Prostate gland (tissue), 2 donors: ENCODE measurements around the gene CELA2A. TPM values are rescaled to one million over a fixed set of nuclear protein-coding genes. Genes with fewer than 3 reads are reported as not detected.
"Not testable (repeated sequence)": the region's sequence is repeated elsewhere in the genome, so short reads cannot be mapped to it uniquely, and the experiment has no call there.

ENCODE experiments used
- DNase-seq: peaks from one replicate; pipeline ENCODE4 v3.0.0-alpha.2; 2019; ENCODE audit warnings: low spot score
- H3K27ac ChIP-seq, 2 donors: fragments of 200-600 bp; sonication (generic); 2 replicates each; pipeline ENCODE4 v1.5.1; 2017 to 2019
- H3K27me3 ChIP-seq: fragments of 200-600 bp; sonication (generic); replicated peaks from 2 replicates; pipeline ENCODE4 v1.5.1; 2019; ENCODE audit not compliant: insufficient read depth
- H3K36me3 ChIP-seq, 2 donors: fragments of 200-600 bp; sonication (generic); 1 replicate in 1 of 2; 2 replicates in 1 of 2; pipeline versions ENCODE4 v1.5.1 to v1.8.1; 2017 to 2019
- H3K4me1 ChIP-seq: fragments of 200-600 bp; sonication (generic); replicated peaks from 2 replicates; pipeline ENCODE4 v1.5.1; 2019
- H3K4me3 ChIP-seq, 2 donors: fragments of 200-600 bp; sonication (generic); 2 replicates each; pipeline ENCODE4 v1.5.1; 2017 to 2019
- H3K9me3 ChIP-seq: fragments of 200-600 bp; sonication (generic); 2 replicates; pipeline ENCODE4 v1.5.1; 2017
- POLR2A ChIP-seq: fragments of 450-650 bp; IDR thresholded peaks from one replicate; pipeline ENCODE4 v1.6.1; 2016; ENCODE audit warnings: antibody characterized with exemption, mild to moderate bottlenecking
- POLR2AphosphoS5 ChIP-seq: sonication (generic); formaldehyde crosslinking; IDR thresholded peaks from one replicate; pipeline ENCODE4 v1.6.1; 2017; ENCODE audit warnings: antibody characterized with exemption
- WGBS: methylation state at CpG from one replicate; pipeline ENCODE4 v1.1.5; 2018; 5-methylcytosine and 5-hydroxymethylcytosine counted together
- intact Hi-C: fragments of 100-400 bp; cut with DNase I; formaldehyde crosslinking; loops from one replicate; pipeline ENCODE4 v1.14.2; 2022
- total RNA-seq, 2 donors: library from RNA; depleted of rRNA; stranded (reverse); fragments of >200 nt; gene quantifications; one replicate each; pipeline ENCODE4 v1.1.0, GENCODE V29; 2016
- TF ChIP-seq, protein P1 (sequence below), 4 experiments: fragments of 200-600 bp in 2 of 4; fragments of 450-650 bp in 2 of 4; sonication (generic) in 2 of 4; IDR thresholded peaks; 1 replicate in 3 of 4; 2 replicates in 1 of 4; pipeline ENCODE4 v1.5.1; 2016 to 2019; ENCODE audit warnings: antibody characterized with exemption in 4 of 4, mild to moderate bottlenecking in 2 of 4, moderate library complexity in 2 of 4

Gene CELA2A
- total RNA-seq, 2 donors from 2014 or later, result 5.4 TPM; not detected in 1

DNA sequence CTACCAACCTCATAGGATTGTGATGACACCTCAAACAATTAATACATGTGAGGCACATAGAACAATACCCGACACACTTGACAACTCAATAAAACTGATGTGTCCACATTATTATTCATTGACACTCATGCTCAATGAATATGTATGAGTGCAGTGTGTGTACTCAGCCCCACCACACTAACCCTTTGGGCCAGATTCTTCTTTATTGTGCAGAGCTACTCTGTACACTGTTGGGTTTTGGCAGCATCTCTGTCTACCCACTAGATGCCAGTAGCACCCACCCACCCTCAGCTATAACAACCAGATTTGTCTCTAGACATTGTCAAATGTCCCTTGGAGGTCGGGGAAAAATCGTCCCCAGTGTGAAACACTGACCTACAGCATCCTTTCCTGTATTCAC, 57.4 kb downstream of the CELA2A start:
- no peak for DNase-seq

DNA sequence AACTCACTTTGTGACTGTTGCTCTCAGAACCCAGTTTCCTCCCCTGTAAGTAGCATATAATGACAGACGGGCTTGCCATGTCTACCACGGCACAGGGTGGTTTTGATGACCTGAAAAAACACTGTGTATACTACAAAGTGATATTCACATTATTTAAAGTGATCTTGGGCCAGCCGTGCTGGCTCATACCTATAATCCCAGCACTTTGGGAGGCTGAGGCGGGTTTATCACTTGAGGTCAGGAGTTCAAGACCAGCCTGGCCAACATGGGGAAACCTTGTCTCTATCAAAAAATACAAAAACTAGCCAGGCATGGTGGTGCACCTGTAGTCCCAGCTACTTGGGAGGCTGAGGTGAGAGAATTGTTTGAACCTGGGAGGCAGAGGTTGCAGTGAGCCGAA, 58.0 kb downstream of the CELA2A start:
- H3K27me3 ChIP-seq, DNase-seq, H3K36me3 ChIP-seq, intact Hi-C loops, H3K9me3 ChIP-seq, H3K4me1 ChIP-seq, H3K27ac ChIP-seq, H3K4me3 ChIP-seq: not testable (repeated sequence)
- WGBS, result 89% methylated on average over 5 of the region's 5 CpGs

More for the DNA sequence above, 57.4 kb downstream of the CELA2A start:
- Histone ChIP-seq H3K27me3 (no peaks in the 10 kb centered on the region), H3K9me3 (no peaks in the 10 kb centered on the region), H3K36me3 (no peaks in the 10 kb centered on the region), H3K4me1 (no peaks in the 10 kb centered on the region), H3K4me3 (no peak overlapping the region), H3K27ac (no peak overlapping the region)
- intact Hi-C loops, result no loop called here
- WGBS, result 88% methylated on average over 3 of the region's 3 CpGs
- TF ChIP-seq, protein P1, sequence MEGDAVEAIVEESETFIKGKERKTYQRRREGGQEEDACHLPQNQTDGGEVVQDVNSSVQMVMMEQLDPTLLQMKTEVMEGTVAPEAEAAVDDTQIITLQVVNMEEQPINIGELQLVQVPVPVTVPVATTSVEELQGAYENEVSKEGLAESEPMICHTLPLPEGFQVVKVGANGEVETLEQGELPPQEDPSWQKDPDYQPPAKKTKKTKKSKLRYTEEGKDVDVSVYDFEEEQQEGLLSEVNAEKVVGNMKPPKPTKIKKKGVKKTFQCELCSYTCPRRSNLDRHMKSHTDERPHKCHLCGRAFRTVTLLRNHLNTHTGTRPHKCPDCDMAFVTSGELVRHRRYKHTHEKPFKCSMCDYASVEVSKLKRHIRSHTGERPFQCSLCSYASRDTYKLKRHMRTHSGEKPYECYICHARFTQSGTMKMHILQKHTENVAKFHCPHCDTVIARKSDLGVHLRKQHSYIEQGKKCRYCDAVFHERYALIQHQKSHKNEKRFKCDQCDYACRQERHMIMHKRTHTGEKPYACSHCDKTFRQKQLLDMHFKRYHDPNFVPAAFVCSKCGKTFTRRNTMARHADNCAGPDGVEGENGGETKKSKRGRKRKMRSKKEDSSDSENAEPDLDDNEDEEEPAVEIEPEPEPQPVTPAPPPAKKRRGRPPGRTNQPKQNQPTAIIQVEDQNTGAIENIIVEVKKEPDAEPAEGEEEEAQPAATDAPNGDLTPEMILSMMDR (IDR thresholded peaks at IDR 0.05), result no peak
- TF ChIP-seq POLR2A (no peak), POLR2AphosphoS5 (no peak)

DNA sequence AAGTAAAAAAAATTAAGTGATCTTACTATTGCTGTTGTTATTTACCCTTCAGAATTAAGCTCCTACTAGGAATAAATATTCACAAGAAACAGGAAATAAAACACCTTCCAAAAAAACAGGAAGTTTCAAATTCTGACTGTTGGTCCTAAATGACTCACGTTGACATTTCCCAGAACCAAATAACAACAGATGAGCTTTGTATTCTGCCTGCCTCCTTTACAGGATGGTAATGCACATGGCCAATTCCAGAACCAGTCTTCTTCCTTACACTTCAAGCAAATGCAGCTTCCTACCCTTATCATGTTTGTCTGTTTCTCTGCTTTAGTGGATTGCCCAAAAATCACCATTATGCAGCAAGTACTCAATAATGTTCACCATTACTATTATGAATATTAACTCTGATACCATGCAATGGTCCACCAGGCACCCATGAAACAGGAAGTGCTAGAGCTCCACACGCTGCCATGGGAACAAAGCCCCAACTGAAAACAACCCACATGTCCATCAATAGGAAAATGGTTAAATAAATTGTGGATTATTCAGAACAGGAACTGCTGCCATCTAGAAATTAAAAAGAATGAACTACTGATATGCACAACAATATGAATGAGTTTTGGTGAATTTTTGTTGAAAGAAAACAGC, 58.6 kb downstream of the CELA2A start:
- TF ChIP-seq POLR2A, result no peak
- TF ChIP-seq POLR2AphosphoS5, result no peak
- TF ChIP-seq, protein P1 (IDR thresholded peaks at IDR 0.05), result no peak
- no peak overlapping the region for H3K27ac ChIP-seq
- no peak overlapping the region for H3K4me3 ChIP-seq
- no peaks in the 10 kb centered on the region for H3K9me3 ChIP-seq
- no peak for DNase-seq
- no peaks in the 10 kb centered on the region for H3K4me1 ChIP-seq
- intact Hi-C loops, result no loop called here
- H3K27me3 ChIP-seq, result no peaks in the 10 kb centered on the region
- 64% methylated on average over 2 of the region's 2 CpGs for WGBS
- H3K36me3 ChIP-seq, result no peaks in the 10 kb centered on the region

DNA sequence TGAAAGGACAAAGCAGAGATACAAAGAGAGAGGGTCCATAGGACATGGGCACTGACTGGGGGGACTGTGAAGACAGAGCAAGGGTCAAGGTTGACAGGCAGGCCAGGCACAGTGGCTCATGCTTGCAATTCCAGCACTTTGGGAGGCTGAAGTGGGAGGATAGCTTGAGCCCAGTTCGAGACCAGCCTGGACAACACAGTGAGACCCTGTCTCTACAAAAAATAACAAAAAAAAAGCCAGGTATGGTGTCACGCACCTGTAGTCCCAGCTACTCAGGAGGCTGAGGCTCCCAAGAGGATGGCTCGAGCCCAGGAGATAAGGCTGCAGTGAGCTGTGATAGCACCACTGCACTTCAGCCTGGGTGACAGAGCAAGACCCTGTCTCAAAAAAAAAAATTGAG, 63.1 kb downstream of the CELA2A start:
- WGBS, result 97% methylated on average over 3 of the region's 3 CpGs
- H3K4me1 ChIP-seq, result no peaks in the 10 kb centered on the region
- no peak for DNase-seq
- TF ChIP-seq, protein P1 (IDR thresholded peaks at IDR 0.05), result no peak
- no peak for TF ChIP-seq POLR2AphosphoS5
- no peak for TF ChIP-seq POLR2A
- intact Hi-C loops, result no loop called here
- H3K9me3 ChIP-seq, result no peaks in the 10 kb centered on the region
- no peak overlapping the region for H3K4me3 ChIP-seq
- H3K27ac ChIP-seq, result no peak overlapping the region
- H3K36me3 ChIP-seq, result no peaks in the 10 kb centered on the region
- H3K27me3 ChIP-seq, result no peaks in the 10 kb centered on the region

DNA sequence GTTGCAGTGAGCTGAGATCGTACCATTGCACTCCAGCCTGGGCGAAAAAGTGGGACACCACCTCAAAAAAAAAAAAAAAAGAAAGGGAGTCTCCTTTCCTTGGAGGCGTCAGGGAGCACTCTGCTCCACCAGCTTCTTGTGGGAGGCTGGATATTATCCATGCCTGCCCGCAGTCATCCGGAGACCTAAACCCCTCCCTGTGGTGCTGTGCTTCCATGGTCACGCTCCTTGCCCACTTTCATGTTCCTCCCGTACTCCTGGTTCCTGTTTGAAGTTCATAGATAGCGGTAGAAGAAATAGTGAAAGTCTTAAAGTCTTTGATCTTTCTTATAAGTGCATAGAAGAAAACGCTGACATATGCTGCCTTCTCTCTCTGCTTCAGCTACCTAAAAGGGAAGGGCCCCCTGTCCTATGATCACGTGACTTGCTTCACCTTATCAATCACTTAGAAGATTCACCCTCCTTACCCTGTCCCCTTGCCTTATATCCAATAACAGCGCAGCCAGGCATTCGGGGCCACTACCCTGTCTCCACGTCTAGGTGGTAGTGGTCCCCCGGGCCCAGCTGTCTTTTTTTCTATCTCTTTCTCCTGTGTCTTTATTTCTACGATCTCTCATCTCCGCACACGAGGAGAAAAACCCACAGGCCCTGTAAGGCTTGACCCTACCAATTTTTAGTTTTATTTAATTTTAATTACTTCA, 64.8 kb downstream of the CELA2A start:
- H3K36me3 ChIP-seq, H3K27me3 ChIP-seq, H3K27ac ChIP-seq, H3K4me1 ChIP-seq, intact Hi-C loops, DNase-seq, H3K4me3 ChIP-seq, H3K9me3 ChIP-seq: not testable (repeated sequence)
- WGBS, result 90% methylated on average over 17 of the region's 17 CpGs

Other genes starting within 250 kb of the CELA2A start
- gene FHAD1, start 209.5 kb upstream of the CELA2A start, total RNA-seq, result 1 to 10 TPM in 1 of 2 donors, under 1 TPM in 1; 0.27 to 6.5 TPM
- 100 to 1,000 TPM in 1 of 2 donors, 10 to 100 TPM in 1; 69.9 to 281 TPM for gene EFHD2, start 46.8 kb upstream of the CELA2A start, total RNA-seq
- gene CTRC, start 18.3 kb upstream of the CELA2A start, total RNA-seq, result not detected
- gene CELA2B, start 19.4 kb downstream of the CELA2A start, total RNA-seq, result 1 to 10 TPM in 1 of 2 donors, not detected in 1; 1.1 TPM
- gene CASP9, start 67.5 kb downstream of the CELA2A start, total RNA-seq, result 10 to 100 TPM; 22.2 to 46.1 TPM
- gene DNAJC16, start 70.1 kb downstream of the CELA2A start, total RNA-seq, result 10 to 100 TPM; 21.5 to 27.2 TPM
- gene AGMAT, start 128.3 kb downstream of the CELA2A start, total RNA-seq, result 1 to 10 TPM in 1 of 2 donors, under 1 TPM in 1; 0.96 to 1.9 TPM
- gene DDI2, start 160.7 kb downstream of the CELA2A start, total RNA-seq, result 10 to 100 TPM; 47.5 to 58.4 TPM
- gene PLEKHM2, start 227.6 kb downstream of the CELA2A start, total RNA-seq, result 10 to 100 TPM; 29.0 to 60.4 TPM